SJCRH30 (cell line): ENCODE measurements around the gene CXCL14. TPM values are rescaled to one million over a fixed set of nuclear protein-coding genes. Genes with fewer than 3 reads are reported as not detected.

Experiments used
- DNase-seq, 2 experiments: peaks; one replicate each; pipeline ENCODE4 v3.0.0-alpha.2; 2015 to 2020
- H3K27ac ChIP-seq: fragments of 250-450 bp; sonication (Bioruptor Pico); 2 replicates; pipeline ENCODE4 v1.5.1; 2020; ENCODE audit warnings: mild to moderate bottlenecking, moderate library complexity
- H3K27me3 ChIP-seq: fragments of 250-450 bp; sonication (Bioruptor Pico); 2 replicates; pipeline ENCODE4 v1.5.1; 2020; ENCODE audit warnings: mild to moderate bottlenecking, moderate library complexity
- H3K36me3 ChIP-seq: fragments of 250-450 bp; sonication (Bioruptor Pico); 2 replicates; pipeline ENCODE4 v1.5.1; 2020; ENCODE audit warnings: mild to moderate bottlenecking, moderate library complexity
- H3K4me1 ChIP-seq: fragments of 250-450 bp; sonication (Bioruptor Pico); 2 replicates; pipeline ENCODE4 v1.5.1; 2020; ENCODE audit warnings: mild to moderate bottlenecking, moderate library complexity
- H3K4me3 ChIP-seq: fragments of 250-450 bp; sonication (Bioruptor Pico); 2 replicates; pipeline ENCODE4 v1.5.1; 2020; ENCODE audit warnings: mild to moderate bottlenecking, moderate library complexity
- H3K9me3 ChIP-seq: fragments of 250-450 bp; sonication (Bioruptor Pico); replicated peaks from 2 replicates; pipeline ENCODE4 v1.5.1; 2020; ENCODE audit warnings: mild to moderate bottlenecking, moderate library complexity
- total RNA-seq: library from RNA; depleted of rRNA; stranded (reverse); fragments of >200 nt; shearing (Covaris generic); gene quantifications from 2 replicates; pipeline ENCODE4 v1.2.3, GENCODE V29; 2014

CXCL14 gene
- total RNA-seq, 1 experiment from 2014 or later = not detected

DNA sequence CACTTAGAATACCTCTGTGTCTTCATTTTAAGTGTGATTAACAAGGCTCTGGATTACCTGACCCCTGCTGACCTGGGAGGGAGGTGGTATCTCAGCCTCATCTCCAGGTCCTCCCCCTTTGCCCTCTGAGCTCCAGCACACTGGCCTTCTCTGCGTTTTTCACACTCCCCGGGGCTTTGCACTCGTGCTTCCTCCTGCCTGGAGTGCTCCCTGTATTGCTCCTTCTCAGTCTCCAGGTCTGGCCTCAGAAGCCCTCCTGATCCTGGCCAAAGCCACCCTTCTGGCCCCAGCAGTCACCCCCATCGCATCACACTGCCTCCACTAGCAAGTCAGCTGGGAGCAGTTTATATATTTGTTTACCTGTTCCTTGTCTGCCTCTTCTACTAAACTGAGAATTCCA is 29.4 kb downstream of the CXCL14 start:
- H3K27ac ChIP-seq = no peak overlapping the region
- no peak for DNase-seq
- no peaks in the 10 kb centered on the region for H3K9me3 ChIP-seq
- H3K4me1 ChIP-seq = no peaks in the 10 kb centered on the region
- H3K27me3 ChIP-seq = peaks cover 24% of the 10 kb centered on the region
- no peaks in the 10 kb centered on the region for H3K36me3 ChIP-seq
- H3K4me3 ChIP-seq = no peak overlapping the region

GRCh38 chr5:135547590-135548254 is 31.1 kb downstream of the CXCL14 start:
- Histone ChIP-seq H3K4me1 (no peaks in the 10 kb centered on the region), H3K27ac (no peak overlapping the region), H3K27me3 (peaks cover 24% of the 10 kb centered on the region), H3K4me3 (no peak overlapping the region), H3K9me3 (no peaks in the 10 kb centered on the region), H3K36me3 (no peaks in the 10 kb centered on the region)
- no peak for DNase-seq

- no peak for DNase-seq
- H3K36me3 ChIP-seq = no peaks in the 10 kb centered on the region
- H3K4me3 ChIP-seq = no peak overlapping the region
- no peaks in the 10 kb centered on the region for H3K9me3 ChIP-seq
- no peak overlapping the region for H3K27ac ChIP-seq
- H3K4me1 ChIP-seq = 0 out of 2 replicates have a peak, but pooled peaks cover 4% of the 10 kb centered on the region
- peaks cover 26% of the 10 kb centered on the region for H3K27me3 ChIP-seq
Observed at GRCh38 chr5:135546912-135547311, 31.9 kb downstream of the CXCL14 start.

DNA sequence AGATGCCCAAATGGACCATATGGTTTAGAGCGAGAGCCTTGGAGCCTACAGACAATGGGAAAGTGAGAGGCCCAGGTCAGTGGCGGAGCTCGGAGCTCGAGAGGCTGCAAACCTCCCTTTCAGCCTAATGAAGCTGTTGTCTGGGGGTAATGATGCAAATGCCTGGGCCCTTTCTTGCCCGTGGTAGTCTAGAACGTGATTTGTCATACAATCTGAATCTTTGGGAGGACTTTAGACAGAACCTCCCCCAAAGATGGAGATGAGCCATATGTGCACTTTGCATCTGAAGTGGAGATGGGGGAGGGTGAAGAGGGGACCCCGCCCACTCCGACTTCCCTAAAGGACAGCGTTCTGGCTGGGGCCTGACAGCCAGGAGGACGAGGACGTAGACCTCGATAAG is 32.7 kb downstream of the CXCL14 start:
- no peak overlapping the region for H3K4me3 ChIP-seq
- H3K27ac ChIP-seq = no peak overlapping the region
- no peaks in the 10 kb centered on the region for H3K9me3 ChIP-seq
- no peaks in the 10 kb centered on the region for H3K36me3 ChIP-seq
- H3K27me3 ChIP-seq = peaks cover 28% of the 10 kb centered on the region
- DNase-seq = no peak
- H3K4me1 ChIP-seq = 0 out of 2 replicates have a peak, but pooled peaks cover 4% of the 10 kb centered on the region

GRCh38 chr5:135545099-135545498 is 33.7 kb downstream of the CXCL14 start:
- peaks cover 28% of the 10 kb centered on the region for H3K27me3 ChIP-seq
- no peak overlapping the region for H3K4me3 ChIP-seq
- no peaks in the 10 kb centered on the region for H3K36me3 ChIP-seq
- H3K27ac ChIP-seq = no peak overlapping the region
- DNase-seq = no peak
- no peaks in the 10 kb centered on the region for H3K9me3 ChIP-seq
- 0 out of 2 replicates have a peak, but pooled peaks cover 4% of the 10 kb centered on the region for H3K4me1 ChIP-seq

DNA sequence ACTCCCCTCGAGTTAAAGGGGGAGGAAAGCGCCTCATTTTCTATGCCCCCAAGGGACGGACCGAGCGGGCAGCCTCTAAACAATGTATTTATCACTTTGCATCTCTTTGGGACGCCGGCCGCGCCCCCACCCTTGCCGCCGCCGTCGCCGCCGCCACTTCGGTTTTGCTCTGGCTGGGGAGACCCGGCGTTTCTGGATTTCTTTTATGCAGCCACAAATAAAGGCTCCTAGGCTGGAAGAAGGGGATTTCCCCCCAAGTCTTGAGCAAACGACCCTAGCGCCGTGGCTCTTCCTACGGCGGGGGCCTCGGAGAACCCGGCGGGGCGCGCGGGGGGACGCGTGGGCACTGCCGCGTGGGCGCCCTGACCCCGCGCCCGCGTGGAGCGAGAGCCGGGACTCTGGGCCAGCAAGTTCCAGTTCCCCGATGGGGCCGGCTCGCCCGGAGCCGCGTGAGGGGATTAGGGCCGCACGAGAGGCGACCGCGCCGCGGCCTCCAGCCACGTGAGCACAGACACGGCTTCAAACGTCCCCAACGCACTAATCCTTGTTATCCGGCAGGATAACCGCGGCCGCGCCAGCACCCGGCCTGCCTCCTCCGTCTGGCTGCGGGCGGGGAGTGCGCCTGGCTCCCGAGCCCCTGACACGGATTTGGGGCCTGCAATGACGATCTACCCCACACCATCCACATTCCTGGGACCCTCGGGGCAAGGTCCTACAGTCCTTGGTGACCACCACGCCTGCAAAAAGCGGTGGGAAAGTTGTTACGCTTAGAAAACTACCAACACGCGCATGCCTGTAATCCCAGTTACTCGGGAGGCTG is 35.1 kb downstream of the CXCL14 start:
- H3K27ac ChIP-seq = no peak overlapping the region

DNA sequence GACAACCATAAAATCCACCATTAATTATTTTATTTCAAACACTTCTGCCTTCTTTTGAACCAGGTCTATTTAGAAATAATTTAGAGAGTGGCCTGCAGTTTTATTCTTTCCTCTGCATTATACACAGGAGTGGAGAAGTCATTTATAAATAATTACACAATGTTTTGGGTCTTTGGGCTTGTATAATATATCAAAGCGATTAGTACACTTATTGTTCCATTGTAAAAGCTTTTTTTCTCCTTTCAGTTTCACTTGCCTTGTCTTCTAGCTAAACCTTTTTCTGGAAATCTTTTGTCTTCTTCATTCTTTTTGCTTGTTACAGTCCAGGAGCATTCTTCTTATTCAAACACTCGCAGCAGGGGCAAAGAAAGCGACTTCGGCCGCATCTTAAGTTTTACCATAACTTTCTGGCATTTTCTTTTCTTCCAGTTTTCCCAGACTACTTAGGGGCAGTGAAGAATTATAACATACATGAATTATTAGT is 35.7 kb downstream of the CXCL14 start:
- Histone ChIP-seq H3K4me3 (no peak overlapping the region), H3K27me3 (peaks cover 22% of the 10 kb centered on the region), H3K36me3 (no peaks in the 10 kb centered on the region), H3K4me1 (0 out of 2 replicates have a peak, but pooled peaks cover 4% of the 10 kb centered on the region), H3K9me3 (no peaks in the 10 kb centered on the region), H3K27ac (no peak overlapping the region)
- DNase-seq = no peak

More for the DNA sequence above, 35.1 kb downstream of the CXCL14 start:
- no peak overlapping the region for H3K4me3 ChIP-seq
- H3K4me1 ChIP-seq = 0 out of 2 replicates have a peak, but pooled peaks cover 4% of the 10 kb centered on the region
- peaks cover 25% of the 10 kb centered on the region for H3K27me3 ChIP-seq
- no peak for DNase-seq
- no peaks in the 10 kb centered on the region for H3K9me3 ChIP-seq
- H3K36me3 ChIP-seq = no peaks in the 10 kb centered on the region

DNA sequence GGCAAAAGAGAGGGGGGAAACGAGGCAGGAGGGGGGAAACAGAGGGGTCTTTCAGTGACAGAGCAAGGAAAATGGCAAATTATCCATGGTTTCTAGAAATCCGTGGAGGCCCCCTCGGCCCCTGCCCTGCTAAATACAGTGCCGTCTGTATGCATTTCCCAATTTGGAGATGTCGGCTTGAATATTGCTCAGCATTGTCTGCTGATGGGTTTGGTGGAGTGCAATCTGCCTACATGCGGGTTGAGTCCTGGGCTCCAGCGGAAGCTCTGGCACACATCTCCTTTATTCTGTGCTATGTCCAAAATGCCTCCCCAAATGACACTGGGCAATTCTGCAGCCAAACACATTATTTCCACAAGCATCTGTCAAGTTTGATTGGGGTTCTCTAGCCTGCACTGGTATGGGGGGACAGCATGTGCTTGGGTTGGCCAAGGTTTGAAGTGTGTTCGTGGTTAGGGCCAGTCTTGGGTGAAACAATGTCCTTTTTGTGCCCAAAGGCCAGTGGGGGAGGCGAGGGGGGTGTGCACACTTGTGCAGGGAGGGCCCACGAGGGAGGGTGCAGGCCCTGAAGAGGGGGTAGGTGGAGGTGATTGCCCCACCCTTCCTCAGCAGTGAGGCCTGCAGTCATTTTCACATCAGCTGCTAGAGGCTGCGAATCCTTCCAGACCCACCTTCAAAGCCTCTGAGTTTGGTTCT is 36.8 kb downstream of the CXCL14 start:
- H3K4me3 ChIP-seq = no peak overlapping the region
- peaks cover 19% of the 10 kb centered on the region for H3K27me3 ChIP-seq
- H3K27ac ChIP-seq = no peak overlapping the region
- H3K4me1 ChIP-seq = 0 out of 2 replicates have a peak, but pooled peaks cover 4% of the 10 kb centered on the region
- H3K36me3 ChIP-seq = no peaks in the 10 kb centered on the region
- DNase-seq = no peak
- no peaks in the 10 kb centered on the region for H3K9me3 ChIP-seq

GRCh38 chr5:135539430-135540005 is 39.3 kb downstream of the CXCL14 start:
- DNase-seq = no peak
- Histone ChIP-seq H3K4me1 (0 out of 2 replicates have a peak, but pooled peaks cover 4% of the 10 kb centered on the region), H3K27ac (no peak overlapping the region), H3K36me3 (no peaks in the 10 kb centered on the region), H3K4me3 (no peak overlapping the region), H3K27me3 (peaks cover 8% of the 10 kb centered on the region; the same call in 1 of the 2 replicates), H3K9me3 (no peaks in the 10 kb centered on the region)

- no peaks in the 10 kb centered on the region for H3K36me3 ChIP-seq
- no peaks in the 10 kb centered on the region for H3K9me3 ChIP-seq
- H3K27ac ChIP-seq = no peak overlapping the region
- no peak overlapping the region for H3K4me3 ChIP-seq
- H3K27me3 ChIP-seq = peaks cover 8% of the 10 kb centered on the region; the same call in 1 of the 2 replicates
- H3K4me1 ChIP-seq = 0 out of 2 replicates have a peak, but pooled peaks cover 4% of the 10 kb centered on the region
- DNase-seq = no peak
Observed at GRCh38 chr5:135538261-135538660, 40.5 kb downstream of the CXCL14 start.

GRCh38 chr5:135537745-135538144 is 41.0 kb downstream of the CXCL14 start:
- no peak overlapping the region for H3K4me3 ChIP-seq
- no peak overlapping the region for H3K27ac ChIP-seq
- no peak for DNase-seq
- H3K36me3 ChIP-seq = no peaks in the 10 kb centered on the region
- H3K27me3 ChIP-seq = peaks cover 8% of the 10 kb centered on the region; the same call in 1 of the 2 replicates
- no peaks in the 10 kb centered on the region for H3K9me3 ChIP-seq
- H3K4me1 ChIP-seq = 0 out of 2 replicates have a peak, but pooled peaks cover 4% of the 10 kb centered on the region

DNA sequence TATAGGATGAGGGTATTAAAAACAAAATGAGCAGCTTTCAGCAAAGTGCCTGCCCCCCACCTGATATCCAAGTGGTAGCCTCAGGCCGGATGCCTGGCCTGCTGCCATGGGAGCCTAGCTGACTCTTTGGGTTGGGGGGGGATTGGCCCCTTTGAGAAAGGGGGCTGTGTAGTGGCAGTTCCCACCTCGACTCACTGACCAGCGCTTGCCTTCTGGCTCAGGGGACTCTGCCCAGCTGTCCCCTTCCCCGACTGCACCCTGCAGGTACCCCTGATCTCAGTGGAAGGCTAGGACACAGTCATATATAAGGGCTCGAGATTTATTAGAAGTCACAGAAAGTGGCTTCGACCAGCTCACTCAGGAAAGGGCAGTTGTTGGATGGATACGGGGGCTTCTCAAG is 41.5 kb downstream of the CXCL14 start:
- Histone ChIP-seq H3K36me3 (no peaks in the 10 kb centered on the region), H3K9me3 (no peaks in the 10 kb centered on the region), H3K27me3 (0 out of 2 replicates have a peak, but pooled peaks cover 8% of the 10 kb centered on the region), H3K27ac (no peak overlapping the region), H3K4me3 (no peak overlapping the region), H3K4me1 (0 out of 2 replicates have a peak, but pooled peaks cover 2% of the 10 kb centered on the region)
- no peak for DNase-seq

GRCh38 chr5:135535820-135536801 is 42.7 kb downstream of the CXCL14 start, which contains the start of gene NEUROG1:
Gene NEUROG1, minus strand, starts transcription at chr5:135535964. Its CDS starts 274 bp downstream, at chr5:135535690.
- H3K36me3 ChIP-seq = no peaks in the 10 kb centered on the region
- no peak within 1 kb of the TSS for H3K27ac ChIP-seq
- DNase-seq = no peak
- H3K9me3 ChIP-seq = no peaks in the 10 kb centered on the region
- no peaks in the 10 kb centered on the region for H3K4me1 ChIP-seq
- H3K27me3 ChIP-seq = 0 out of 2 replicates have a peak, but pooled peaks cover 4% of the 10 kb centered on the region
- H3K4me3 ChIP-seq = no peak within 1 kb of the TSS
